Astrocyte of the hippocampus (primary cell): ENCODE results near the gene PADI3.
A peak's percentile ranks its signal among the peaks of the same experiment; 100 is the strongest.

Source experiments
- DNase-seq: peaks from one replicate; pipeline ENCODE4 v3.0.0; 2011; ENCODE audit warnings: low read depth, low spot score

Gene PADI3

DNA sequence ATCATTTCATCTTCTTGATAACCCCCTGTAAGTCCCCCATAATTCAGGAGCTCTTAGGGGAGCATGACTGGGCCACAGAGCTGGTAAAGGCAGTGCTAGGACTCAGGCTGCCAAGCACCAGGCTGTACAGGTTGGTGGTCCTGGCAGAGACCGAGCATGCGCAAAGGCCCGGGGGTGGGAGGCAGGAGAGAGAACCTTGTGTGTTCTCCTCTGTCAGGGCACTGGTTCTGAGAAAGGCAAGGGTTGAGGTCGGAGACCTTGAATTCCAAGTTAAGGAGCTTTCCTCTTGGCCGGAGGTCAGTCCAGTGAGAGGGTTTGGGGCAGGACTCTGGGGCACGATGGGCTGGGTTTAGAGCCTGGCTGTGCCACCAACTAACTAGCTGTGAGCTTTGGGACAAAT is 23.2 kb downstream of the PADI3 start:
- DNase-seq: no peak

DNA sequence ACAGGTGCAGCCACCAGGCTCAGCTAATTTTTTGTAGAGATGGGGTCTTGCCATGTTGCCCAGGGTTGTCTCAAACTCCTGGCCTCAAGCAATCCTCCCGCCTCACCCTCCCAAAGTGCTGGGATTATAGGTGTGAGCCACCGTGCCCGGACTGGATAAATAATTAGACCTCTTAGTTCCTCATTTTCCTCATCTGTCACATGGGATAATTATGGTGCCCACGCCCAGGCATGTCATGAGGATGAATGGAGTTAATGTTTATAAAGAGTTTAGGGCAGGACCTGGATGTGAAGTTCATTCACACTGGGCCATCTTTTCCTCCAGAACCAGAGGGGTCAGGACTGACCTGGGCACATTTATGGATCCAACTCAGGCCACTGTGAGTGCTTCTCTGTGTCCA is 23.7 kb downstream of the PADI3 start:
- no peak for DNase-seq

DNA sequence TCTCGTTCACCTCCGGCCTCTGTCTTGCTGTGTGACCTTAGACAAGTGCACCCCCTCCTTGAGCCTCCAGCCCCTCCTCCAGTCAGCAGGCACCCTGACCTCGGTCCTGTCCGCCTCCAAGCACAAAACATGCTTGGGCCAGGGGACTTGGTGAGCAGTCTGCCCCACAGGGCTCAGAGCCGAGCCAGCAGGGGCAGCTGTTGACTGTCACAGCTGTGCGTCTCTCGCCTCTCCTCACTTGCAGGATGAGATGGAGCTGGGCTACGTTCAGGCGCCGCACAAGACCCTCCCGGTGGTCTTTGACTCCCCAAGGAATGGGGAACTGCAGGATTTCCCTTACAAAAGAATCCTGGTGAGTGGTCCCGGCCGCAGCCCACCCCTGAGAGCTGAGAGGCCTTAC is 24.2 kb downstream of the PADI3 start:
- DNase-seq: no peak

DNA sequence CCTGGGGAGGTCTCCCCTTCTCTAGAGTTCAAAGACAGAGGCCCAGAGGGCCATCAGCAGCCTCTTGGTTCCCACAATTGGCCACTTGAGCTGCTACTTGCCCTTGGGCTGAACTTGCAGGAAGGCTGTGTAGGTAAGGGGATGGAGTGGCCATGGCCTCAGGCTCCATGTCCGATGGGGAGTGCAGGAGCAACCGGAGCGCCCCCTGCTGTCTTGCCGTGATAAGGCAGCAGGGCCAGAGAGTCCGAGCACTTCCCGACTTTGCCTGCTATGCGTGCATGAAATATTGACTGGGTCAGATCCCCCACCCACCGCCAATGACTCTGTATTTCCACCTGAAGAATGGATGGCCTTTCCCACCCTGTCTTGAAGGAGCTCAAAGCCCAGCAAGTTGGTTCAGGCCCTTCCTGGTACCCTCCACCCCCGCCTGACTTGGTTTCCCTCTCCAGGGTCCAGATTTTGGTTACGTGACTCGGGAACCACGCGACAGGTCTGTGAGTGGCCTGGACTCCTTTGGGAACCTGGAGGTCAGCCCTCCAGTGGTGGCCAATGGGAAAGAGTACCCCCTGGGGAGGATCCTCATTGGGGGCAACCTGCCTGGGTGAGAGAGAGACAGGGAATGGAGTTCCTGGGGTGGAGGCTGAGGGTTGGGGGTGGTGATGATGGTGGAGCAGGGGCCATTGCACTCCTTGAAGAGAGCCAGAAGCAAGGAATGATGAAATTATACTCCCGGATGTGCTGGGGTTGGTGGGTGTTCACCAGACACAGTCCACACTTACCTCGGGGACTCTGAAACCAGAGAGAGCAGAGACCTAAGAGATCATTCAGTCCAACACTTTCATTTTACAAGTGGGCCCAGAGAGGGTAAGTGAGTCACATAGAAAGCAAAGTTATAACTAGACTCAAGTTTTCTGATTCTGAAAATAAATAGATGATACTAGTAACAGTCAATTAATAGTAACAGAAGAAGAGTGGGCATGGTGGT is 25.6 kb downstream of the PADI3 start:
- DNase-seq: peak; percentile 36

DNA sequence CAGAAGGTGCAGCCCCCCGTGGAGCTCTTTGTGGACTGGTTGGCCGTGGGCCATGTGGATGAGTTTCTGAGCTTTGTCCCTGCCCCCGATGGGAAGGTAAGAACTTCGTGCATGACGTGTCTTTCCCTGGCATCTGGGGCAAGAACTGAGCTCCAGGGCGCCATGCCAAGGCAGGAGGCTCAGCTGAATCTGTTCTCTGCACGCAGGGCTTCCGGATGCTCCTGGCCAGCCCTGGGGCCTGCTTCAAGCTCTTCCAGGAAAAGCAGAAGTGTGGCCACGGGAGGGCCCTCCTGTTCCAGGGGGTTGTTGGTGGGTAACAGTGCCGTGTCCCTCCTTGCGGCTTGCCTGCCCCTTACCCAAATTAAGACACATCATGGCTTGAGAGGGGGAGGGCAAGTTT is 27.7 kb downstream of the PADI3 start:
- peak; percentile 75 for DNase-seq

DNA sequence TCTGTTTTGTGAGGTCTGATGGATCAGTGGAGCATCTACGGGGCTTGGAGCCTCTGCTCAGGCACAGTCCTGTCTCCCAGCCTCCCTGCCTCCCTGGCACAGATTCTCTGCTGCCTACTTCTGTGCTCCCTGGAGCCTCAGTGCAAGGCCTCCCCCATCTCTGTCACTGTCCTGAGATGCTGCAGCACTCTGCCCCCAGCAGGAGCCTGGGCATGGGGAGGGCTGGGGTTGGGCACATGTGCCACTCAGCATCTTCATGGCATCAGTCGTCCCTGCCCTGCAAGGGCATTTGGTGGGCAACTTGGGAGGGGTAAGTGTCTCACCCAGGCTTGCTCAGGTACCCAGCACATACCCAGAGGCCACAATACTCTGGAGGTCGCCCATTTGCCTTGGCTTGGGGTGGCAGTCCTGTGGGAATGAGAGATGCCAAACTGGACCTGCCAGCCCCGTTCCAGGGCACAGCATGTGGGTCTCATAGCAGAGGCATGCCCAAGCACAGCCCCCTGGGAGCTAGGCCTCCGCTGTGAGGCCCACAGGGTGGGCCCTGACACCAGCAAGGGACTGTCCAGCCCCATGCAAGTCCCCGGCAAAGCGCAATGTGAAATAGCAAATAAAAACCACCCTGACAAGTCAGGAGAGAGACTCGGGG is 28.7 kb downstream of the PADI3 start:
- no peak for DNase-seq

DNA sequence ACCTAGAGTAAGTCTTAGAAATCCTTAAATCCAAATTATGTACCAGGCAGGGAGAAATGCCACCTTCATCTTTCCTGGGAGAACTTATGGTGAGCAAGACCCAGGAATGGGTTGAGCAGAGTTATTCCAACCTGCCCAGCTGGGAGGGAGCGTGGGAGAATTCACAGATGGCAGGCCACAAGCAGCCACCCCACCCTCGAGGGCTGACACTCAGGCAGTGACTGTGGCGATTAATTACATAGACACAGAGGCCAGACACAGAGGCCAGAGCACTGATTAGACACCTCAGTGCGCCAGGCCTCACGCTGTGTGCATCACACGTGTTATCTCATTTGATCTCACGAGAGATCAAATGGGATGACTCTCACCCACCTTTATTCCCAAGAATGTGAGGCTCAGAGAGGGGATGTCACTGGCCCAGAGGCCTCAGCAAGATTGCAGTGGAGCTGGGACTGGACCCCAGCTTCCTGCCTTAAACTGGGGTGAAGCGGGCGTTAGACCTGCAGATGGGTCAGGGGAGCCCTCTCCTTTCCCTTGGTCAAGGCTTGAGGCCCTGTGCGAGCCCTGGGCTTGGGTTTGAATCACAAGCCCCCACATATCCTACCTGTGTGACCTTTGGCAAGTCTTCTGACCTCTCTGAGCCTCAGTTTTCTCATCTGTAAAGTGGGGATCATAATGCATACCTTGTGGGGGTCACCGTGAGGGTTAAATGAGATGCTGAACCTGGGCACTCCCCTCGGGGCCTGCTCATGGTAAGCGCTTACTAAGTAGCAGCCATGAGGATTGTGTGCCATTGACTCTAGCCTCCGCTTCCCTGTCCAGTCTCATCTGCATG is 30.3 kb downstream of the PADI3 start:
- DNase-seq: no peak

DNA sequence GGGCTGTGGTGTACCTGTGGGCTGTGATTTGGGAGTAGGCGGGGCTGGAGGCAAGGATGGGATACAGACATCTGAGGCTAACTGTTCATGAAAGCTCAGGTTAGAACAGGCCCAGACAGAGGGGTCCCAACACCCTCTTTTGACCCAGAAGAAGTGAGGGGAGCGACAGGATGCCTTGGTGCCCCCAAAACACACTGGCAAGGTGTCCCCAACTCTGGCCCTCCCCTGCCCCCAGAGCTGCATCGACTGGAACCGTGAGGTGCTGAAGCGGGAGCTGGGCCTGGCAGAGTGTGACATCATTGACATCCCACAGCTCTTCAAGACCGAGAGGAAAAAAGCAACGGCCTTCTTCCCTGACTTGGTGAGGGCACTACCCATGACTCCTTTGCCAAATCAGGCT is 31.5 kb downstream of the PADI3 start:
- no peak for DNase-seq

DNA sequence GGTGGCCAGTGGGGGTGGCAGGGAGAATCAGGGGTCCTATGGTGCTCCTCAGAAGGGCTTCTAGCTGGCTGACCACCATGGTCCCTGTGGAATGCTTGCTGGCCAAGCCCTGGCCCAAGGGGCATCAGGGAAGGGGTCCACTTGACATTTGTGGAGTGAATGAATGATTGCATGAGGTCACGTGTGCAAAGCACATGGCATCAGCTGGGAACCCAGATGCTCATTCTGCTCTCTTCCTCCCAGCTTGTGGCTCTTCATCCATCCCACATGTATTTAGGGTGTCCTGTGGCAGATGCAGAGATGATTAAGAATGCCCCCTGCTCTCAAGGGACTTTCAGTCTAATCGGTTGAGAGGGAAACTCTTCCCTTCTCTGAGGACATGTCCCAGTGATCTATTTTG is 32.0 kb downstream of the PADI3 start:
- no peak for DNase-seq

DNA sequence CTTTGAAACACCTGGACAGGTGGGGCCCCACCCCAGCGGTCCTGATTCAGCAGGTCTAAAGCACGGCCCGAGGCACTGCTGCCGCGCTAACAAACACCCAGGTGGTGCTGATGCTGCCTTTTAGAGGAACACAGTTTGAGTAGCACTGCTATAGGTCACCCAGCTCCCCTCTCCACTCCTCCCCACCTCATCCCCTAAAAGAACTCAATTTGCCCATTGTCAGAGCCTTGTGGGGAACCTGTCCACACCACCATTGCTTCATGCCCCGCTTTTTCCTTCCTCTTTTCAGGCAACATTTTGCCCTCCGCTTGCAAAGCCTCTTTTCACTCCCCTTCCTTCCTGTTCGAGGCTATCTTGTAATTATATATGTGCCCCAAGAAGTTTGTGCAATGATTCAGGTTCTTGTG is 32.9 kb downstream of the PADI3 start:
- DNase-seq: no peak

DNA sequence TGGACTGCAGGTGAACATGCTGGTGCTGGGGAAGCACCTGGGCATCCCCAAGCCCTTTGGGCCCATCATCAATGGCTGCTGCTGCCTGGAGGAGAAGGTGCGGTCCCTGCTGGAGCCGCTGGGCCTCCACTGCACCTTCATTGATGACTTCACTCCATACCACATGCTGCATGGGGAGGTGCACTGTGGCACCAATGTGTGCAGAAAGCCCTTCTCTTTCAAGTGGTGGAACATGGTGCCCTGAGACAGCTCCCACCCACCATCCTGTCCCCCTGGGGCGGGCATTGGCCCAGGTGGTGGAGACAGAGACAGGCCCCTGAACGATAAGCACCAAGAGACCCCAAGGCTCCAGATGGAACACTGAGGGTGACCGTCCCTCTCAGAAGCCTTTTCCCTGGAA is 33.9 kb downstream of the PADI3 start:
- DNase-seq: no peak

DNA sequence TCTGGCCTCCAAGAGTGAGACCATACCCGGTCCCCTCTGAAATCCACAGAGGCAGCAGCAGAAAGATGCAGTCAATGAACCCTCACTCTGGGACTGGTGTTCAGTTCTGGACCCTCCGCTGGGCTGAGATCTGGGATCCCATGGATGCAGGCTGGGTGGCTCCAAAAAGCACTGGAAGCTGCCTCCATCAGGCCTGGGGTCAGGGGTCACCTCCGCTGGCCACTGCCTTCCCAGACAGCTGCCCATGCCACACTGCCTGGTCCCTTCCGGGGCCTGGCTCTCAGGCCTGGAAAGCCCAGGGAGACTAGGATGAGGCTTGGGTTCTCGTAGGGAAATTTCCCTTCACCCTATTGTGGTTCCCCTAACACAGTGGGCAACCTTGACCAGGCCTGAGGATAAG is 37.7 kb downstream of the PADI3 start:
- no peak for DNase-seq

DNA sequence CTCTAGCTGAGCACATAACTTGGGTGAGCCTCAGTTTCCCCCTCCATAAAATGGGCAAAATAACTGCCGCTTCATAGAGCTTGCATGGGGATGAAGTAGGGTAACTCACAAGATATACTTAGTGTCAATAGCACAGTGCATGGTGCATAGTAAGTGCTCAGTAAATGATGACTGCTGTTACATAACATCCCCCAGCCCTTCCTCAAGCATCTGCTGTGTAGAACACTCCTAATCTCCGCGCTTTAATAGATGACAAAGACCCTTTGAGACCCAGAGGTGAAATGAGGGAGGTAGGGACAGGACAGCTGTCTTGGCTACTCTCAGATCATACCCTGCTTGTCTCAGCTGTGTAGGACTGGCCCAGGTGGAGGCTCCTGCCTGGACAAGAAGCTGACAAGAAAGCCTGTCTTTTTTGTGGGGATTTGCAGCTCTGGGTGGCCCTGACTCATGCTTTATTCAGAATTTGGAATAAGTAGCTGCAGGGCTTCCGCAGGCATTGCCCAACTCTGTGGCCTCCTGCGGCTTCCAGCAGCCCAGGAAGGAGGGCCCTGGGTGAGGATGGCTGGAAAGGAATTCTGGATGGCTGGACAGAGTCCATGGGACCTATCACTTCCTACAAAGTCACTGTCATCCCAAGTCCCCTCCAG is 38.4 kb downstream of the PADI3 start:
- DNase-seq: peak; percentile 82

DNA sequence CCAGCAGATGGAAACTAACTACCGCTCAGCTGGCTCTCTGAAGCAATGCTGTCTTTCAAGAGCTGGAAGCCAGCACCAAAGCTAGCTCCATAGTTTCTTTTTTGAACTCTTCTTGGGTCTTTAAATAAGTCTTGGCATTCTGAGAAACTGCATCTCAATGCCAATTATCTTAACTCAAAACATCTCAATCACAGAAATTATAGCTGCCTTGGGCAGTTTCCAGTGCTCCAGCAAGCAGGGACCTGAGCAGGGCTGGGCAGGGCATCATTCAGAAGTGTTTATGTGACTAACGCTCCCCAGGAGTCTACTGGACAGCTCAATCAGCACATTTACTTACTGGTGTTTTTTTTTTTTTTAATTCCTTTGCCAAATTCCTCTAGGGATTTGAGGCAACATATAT is 40.8 kb downstream of the PADI3 start:
- DNase-seq: peak; percentile 59

DNA sequence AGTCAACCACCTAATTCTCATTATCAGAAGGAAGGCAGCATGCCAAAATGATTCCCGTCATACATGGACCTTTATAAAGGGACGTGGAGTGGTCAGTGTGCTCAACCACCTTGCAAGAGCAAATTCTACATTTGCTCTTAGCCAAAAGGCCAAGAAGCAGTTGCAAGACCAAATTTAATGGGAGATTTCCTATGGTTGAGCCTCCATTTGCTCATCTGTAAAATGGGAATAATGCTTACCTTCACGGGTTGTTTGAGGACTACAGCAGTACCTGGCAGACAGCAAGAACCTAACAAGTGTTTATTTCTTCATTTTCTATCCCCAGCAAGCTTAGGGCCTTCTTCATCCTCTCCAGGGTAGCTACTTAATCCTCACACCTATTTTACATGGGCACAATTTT is 41.7 kb downstream of the PADI3 start:
- no peak for DNase-seq

DNA sequence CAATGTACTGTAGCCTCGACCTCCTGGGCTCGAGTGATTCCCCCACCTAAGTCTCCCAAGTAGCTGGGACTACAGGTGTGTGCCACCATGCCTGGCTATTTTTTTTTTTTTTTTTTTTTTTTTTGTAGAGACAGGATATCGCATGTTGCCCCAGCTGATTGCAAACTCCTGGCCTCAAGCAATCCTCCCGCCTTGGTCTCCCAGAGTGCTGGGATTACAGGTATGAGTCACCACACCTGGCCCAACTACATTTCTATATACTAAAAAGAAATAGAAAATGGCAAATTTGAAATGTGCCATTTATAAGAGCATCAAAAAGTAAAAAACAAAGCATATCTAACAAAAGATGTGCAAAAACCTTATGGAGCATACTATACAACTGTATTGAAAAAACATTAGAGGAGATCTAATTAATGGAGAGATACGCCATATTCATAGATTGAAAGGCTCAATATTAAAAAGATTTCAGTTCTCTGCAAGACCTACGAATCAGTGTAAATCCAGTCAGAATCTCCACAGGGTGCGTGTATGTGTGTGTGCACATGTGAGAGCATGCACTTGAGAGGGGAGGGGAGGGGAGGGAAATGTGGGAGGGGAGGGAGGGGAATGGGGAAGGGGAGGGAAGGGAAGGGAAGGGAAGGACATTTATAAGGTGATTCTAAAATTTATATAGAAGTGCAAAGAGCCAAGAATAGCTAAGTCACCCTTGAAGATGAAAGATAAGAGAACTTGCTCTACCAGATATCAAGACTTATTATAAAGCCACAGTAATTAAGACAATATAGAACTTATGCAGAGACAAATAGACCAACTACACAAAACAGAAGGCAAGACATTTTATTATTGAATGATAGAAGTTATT is 43.6 kb downstream of the PADI3 start:
- DNase-seq: no peak

DNA sequence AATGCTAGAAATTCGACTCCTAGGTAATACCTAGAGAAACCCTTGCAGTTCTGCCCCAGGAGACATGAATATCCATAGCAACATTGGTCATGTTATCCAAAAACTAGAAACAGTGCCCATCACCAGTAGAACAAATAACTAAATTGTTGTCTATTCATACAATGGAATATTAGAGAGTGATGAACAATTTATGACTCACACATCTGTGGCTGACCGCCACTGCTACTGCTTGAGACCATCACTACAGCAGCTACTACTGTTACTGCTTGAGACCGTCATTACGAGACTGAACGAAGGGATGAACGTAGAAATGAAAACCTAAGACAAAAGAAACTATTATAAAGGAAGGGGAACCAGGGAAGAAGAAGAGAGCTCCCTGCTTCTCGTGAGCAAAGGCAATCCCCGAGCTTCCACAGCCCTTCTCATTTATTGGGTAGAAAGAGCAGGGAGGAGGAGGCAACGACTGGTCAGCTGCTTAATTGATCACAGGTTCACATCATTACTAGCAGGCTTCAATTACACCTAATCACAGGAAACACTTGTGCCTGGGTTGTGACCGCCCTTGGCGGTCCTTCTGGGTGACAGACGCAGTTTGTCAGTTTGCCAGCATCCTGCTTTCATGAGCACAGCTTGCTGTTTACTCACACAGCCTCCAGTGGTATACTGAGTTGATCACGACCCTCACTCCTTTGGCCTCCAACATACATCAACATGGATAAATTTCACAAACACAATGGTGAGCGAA is 45.0 kb downstream of the PADI3 start:
- no peak for DNase-seq

DNA sequence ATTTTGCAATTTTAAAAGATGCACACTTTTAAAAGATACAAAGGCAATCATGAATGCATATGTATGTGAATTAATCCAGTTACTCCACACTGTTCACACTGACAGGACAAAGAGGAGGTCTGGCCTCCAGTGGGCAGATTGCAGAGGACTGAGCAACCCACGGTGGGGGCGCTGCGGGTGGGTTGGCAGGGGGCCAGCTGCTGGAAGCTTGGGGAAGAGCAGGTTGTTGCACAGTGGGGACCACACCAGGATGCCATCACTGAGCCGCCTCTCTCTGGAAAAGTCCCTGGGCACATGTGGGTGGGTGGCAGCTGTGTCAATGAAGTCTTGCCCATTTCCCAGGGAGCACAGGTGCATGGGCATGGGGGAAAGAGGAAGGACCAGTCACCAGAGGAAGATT is 46.4 kb downstream of the PADI3 start:
- DNase-seq: no peak

DNA sequence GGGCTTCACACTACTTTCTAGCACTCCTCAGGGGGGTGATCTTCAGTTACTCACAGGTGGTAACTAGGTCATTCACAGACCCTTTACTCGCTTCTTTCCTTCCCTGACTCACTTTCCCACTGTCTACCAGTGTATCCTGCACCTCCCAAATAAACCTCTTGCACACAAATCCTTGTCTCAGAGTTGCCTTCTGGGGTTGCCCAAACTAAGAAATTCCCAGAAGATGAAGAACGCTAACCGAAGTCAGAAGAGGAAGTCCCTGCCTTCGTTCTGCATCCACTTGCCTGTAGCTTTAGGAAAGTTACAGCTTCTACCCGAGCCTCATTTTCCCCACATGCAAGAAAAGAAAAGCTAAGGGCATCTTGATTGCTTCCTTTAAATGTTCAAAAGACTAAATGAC is 47.2 kb downstream of the PADI3 start:
- DNase-seq: no peak

DNA sequence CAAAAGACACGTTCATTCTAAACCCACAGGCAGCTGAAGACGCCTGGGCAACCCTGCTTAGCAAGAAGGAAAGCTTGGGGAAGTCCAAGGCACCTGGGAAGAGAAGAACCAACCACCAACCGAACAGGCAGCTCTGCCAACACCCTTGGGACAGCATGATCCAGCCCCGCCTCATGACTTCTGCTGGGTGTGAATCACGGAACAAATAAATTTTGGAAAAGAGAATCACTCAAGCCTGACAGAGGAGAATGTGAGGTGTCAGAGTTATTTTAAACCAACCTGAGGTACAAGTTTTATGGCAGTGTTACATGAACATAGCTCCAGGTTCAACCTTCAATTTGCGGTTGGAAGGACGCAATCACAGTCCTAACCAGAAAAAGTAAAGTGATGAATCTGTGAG is 49.1 kb downstream of the PADI3 start:
- DNase-seq: no peak
